Measurements from ENCODE around the gene NUDT4B. TPM values are rescaled to one million over a fixed set of nuclear protein-coding genes. Genes with fewer than 3 reads are reported as not detected.
"Not testable (repeated sequence)": the region's sequence is repeated elsewhere in the genome, so short reads cannot be mapped to it uniquely, and the experiment has no call there.

NUDT4B gene
- 25.3 TPM for total RNA-seq (ENCODE audit: insufficient read depth, low replicate concordance)

DNA sequence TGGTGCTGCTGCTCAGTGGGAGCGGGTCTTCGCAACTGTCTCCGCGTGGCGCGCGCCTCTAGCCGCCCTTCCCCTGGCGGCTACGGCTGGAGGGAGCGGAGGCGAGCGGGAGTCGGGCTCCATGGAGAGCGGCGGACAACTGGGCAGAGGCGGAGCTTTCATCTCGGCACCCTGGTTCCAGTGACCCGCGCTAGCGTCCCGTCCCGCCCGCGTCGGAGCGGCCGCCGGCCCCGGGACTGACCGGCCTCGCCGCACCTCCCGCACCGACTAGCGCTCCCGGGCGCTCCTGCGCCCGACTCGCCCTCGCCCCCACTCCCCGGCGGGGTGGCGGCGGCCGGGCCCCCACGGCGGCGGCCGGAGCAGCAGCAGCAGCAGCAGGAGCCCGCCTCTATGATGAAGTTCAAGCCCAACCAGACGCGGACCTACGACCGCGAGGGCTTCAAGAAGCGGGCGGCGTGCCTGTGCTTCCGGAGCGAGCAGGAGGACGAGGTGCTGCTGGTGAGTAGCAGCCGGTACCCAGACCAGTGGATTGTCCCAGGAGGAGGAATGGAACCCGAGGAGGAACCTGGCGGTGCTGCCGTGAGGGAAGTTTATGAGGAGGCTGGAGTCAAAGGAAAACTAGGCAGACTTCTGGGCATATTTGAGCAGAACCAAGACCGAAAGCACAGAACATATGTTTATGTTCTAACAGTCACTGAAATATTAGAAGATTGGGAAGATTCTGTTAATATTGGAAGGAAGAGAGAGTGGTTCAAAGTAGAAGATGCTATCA is at the start of gene NUDT4B:
Gene NUDT4B, plus strand, starts transcription at position 212 of the 772 bp plus-strand sequence. Its CDS starts 179 bp downstream, at position 391.
- DNase-seq (ENCODE audit: low spot score): not testable (repeated sequence)

DNA sequence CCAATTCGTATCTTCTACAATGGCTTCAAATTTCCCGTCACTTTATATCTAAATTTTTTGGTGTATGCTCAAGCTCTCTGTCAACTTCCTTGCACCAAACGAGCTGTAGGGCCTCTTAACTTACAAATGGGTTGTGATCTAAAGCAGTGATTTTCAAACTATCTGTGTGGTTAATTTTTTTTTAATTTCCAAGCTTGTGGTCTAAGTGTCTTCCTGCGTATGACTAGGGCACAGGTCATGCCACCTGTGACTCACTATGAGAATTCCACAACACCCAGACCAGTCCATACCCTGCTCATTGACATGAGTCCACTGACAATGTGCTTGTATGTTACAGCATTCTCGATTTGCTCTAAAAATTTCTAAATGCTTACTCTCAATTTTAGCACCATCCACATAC is 49.2 kb upstream of the NUDT4B start:
- DNase-seq (ENCODE audit: low spot score): not testable (repeated sequence)

DNA sequence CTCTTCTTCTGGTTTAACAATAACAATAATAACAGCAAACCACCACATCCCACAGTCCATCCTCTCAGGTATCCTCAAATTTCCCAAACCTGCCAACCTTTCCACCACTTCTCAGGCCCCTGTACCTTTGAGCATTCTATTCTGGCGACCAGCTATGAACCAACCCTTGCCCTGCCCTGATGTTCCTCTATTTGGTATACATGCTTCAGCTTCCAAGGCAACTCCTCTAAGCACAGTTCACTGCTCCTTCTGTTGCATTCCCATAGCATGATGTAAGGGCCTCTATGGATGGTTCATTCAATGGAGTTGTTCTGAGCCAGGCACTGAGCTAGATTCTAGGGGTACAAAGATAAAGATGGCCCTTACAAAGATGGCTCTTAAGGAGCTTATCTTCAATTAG is 46.3 kb upstream of the NUDT4B start:
- not testable (repeated sequence) for DNase-seq (ENCODE audit: low spot score)

DNA sequence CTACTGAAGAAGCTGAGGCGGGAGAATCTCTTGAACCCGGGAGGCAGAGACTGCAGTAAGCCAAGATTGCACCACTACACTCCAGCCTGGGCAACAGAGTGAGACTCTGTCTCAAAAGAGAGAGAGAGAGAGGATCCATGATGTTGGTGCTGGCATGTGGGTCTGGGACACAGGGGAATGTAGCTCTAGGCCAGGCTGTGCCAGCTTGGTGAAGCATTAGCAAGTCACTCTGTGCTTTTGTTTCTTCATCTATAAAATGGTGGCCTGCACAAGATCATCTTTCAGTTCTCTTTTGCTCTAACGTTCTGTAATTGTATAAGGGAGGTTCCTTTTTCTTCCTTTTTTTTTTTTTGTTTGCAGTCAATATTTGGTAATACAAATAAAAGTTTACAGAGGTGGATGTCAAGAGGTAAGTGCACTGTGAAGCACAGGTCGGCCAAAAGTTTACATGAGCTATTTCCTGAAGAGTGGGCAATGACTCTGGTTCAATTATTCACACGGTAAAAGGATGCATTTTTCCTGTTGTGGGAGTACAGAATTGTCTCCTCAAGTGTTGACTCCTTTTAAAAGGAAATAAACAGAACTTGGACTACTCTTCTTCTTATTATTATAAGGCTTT is 44.5 kb upstream of the NUDT4B start:
- DNase-seq (ENCODE audit: low spot score): not testable (repeated sequence)

DNA sequence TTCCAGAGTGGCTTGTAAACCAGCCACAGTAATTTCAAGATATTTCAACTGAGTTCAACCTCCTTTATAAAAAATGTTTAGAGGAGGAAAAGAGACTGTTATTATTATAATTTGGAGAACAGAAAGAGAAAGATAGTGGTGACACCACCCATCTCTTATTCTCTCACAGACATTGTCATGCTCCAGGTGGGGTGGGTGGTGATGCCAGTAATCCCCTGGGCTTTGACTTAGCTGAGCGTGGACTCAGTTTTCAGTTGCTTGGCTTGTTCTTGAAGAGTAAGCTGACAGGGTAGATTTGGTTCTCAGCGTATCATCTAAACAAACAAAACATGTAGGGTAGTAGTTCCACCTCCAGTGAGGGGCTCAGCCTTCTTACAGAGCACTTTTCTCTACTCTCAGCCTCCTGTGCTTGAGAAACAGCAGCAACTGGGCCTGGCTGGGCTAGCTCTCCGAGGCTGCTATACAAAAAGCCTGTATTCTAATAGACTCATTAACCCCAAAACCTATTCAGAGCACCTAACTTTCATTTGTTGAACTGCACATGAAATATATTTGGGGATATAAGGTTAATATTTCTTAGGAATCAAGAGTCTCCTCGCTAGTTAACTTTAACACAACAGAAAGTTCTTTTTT is 43.1 kb upstream of the NUDT4B start:
- not testable (repeated sequence) for DNase-seq (ENCODE audit: low spot score)

DNA sequence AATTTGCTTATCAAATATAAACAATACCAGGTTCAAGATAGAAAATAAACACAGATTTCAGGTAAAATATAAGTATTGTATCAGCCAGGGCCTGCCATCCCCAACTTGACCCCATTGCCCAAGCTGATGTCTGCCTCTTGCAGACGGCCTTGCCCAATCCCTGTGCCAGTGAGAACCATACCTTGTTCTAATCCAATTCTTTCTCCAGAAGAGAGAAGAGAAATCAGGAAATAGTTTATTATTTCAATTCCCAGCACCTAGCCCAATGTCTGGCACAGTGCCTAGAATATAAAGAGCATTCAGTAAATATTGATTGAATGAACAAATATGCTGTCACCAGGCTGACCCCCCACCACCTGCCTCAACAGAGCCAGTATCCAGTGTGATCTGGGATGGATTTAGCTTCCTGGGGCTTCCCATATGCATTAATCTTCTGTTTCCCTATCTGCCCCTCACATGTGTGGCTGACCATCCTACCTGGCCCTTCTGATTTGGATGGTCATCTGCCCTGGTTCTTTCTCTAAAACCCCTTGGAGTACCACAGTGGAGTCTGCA is 39.7 kb upstream of the NUDT4B start:
- not testable (repeated sequence) for DNase-seq (ENCODE audit: low spot score)

DNA sequence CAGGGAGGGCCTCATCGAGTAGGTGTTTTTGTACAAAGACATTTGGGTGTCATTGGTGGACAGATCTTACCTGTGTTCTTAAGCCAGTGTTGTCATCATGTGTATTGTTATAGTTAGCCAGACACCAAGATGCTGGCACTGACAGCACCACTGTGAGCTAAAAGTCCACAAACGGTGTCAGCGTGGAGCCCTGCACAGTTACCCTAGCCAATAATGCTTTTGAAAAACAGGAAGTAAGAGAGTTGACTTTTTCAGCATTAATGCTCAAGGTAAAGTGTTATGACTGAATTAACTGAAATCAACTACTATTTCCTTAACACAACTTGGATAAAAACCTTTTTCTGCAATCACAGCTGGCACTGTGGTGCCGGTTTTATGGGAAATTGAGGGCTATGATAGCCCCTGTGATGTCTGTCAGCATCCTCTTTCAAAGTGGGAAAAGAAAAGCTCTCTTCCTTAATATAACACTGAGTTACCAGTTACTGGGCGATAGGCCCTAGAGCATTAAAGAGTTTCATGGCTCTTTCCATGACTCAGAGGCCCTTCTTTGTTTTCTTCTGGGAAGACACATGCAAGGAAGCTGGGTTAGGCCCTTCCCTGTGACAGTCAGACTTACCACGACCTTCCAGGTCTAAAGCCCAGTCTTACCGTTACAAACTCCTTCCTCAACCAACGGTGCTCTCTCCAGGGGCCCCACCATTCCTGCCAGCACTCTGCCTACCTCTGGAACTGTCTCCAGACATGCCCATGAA is 37.6 kb upstream of the NUDT4B start:
- DNase-seq (ENCODE audit: low spot score): not testable (repeated sequence)

DNA sequence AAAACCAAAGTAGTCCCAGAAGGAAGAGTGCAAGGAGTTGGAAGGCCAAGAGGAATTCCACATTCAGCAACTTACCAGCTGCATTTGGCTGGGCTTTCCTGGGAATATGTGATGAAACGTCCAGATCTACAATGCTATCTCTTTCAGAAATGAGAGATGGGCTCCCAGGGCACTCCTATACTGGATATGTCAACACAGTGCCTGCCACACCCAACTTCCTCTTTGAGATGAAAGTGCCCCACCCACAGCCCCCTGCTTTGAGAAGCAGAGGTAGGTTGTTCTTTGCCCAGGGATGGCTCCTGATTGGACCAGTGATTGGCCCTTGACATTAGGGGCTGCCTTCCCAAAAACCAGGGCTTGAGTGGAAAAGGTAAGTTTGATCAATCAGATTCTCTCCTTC is 36.2 kb upstream of the NUDT4B start:
- not testable (repeated sequence) for DNase-seq (ENCODE audit: low spot score)

DNA sequence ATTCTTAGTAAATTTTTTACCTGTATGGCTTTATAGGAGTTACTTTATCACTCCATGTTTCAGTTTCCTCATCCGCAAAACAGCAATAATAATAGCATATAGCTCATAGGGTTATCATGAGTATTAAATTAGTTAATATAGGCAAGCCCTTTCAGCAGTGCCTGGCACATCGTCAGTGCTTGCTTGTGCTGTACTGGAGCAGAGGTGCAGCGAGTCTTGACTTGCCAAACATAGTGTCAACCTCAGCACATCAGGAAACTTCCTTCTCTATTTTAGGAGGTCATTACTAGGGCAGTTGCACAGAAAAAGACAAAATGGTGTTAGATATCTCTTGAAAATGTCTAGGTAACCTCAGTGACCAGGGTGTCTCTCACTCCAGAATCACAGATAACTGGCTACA is 33.1 kb upstream of the NUDT4B start:
- DNase-seq (ENCODE audit: low spot score): not testable (repeated sequence)

DNA sequence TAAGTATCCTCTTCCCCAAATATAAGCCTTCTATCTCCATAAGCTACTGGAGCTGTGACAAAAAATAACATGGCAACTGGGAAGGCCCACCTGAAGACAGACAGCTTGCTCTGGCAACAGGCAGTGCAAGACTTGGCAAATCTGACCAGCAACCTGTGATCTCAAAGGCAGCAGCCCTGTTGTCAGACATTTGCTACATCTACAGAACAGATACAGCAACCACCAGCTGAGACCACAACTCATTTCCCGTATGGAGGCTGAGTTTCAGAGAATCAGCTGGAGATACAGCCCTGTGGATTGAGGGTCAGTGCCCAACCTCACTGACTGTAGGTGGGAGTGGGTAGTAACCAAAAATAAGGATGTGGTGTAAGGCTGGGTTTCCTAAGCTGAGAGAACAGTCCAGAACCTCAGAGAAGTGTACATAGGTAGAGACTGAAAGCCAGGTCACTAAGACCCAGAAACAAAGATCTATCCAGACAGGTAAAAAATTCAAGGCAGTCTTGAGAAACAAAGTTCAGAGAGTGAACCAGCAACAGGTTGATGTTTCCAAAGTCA is 31.5 kb upstream of the NUDT4B start:
- not testable (repeated sequence) for DNase-seq (ENCODE audit: low spot score)

DNA sequence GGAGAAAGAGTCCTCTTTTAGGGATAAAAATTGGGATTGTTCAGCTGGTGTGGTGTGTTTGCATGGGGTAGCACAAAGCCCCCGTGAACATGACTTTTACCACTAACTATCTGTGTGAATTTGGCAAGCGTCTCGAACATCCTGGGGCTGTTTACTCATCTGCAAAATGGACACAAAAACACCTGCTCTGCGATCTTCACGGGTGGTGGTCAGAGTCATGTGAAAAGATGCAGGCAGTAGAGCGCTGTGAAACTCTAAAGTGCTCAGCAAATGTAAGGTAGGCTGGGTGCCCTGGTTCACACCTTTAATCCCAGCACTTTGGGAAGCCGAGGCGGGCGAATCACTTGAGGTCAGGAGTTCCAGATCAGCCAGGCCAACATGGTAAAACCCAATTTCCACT is 27.7 kb upstream of the NUDT4B start:
- not testable (repeated sequence) for DNase-seq (ENCODE audit: low spot score)

DNA sequence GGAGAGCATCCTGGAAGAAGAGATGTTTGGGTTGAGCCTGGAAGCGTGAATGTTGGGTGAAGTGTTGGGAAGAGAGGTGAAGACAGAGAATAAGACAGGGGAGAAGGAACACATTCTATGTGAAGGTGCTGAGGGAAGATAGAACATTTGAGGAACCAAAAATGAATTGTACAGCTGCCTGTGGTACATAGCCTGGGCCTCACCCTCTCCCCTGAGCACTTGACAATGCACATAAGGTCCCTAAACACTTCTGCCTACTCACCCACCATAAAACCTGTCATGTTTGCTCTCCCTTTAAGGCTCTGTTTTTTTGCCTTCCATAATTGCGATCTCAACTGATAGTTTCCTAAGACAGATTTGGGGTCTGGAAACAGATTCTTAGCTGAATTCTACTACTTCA is 25.8 kb upstream of the NUDT4B start:
- DNase-seq (ENCODE audit: low spot score): not testable (repeated sequence)

DNA sequence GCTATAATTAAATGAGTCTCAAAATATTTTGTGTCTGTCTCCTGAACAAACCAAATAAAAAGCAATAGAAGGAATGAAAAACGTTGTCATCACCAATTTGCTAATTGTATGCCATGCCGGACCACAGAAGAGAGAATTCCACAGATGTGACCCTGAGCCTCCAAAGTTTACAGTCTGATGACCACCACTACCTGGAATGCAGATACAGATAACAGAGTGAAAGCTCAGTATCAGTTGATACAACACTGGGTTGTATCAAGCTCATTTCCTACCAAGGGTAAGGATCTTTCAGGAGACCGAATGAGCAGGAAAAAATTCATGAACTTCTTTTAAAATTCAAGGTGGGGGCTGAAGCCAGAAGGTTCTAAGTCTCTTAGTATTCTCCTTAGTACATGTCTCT is 25.1 kb upstream of the NUDT4B start:
- not testable (repeated sequence) for DNase-seq (ENCODE audit: low spot score)

DNA sequence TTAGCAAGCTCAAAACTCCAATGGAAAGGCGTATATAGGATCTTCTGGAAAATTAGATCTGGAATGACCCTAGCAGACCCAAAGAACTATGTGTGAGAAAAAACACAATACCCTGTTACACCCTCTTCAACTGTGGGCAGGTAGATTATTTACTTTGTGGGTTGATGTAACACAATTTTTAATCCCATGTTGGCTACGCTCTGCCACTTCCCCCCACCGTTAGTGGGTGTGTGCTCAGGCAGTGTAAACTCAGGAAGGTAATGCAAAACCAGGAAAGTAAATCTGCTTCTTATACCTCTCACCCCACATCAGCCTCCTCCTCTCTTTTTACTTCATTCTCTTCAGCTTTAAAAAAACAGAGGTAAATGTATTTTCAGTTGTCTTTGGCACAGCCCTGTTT is 23.7 kb upstream of the NUDT4B start:
- DNase-seq (ENCODE audit: low spot score): not testable (repeated sequence)

DNA sequence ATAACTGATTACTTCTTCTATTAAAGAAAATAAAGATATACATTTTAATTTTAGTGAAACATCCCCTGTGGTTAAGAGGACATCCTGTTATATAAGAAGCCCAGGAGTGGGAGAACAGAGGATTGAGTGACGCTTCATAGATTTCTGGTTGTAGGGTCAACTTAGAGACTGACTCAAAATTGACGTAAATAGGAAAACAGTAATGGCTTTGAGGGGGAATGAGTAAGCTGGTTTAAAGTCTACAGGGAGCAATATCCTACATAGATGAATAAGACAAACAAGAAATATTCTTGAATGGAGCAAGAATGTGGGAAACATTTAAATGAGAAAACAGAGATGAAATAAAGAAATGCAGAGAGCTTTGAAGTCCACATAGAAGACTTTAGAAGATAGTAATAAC is 20.7 kb upstream of the NUDT4B start:
- not testable (repeated sequence) for DNase-seq (ENCODE audit: low spot score)

DNA sequence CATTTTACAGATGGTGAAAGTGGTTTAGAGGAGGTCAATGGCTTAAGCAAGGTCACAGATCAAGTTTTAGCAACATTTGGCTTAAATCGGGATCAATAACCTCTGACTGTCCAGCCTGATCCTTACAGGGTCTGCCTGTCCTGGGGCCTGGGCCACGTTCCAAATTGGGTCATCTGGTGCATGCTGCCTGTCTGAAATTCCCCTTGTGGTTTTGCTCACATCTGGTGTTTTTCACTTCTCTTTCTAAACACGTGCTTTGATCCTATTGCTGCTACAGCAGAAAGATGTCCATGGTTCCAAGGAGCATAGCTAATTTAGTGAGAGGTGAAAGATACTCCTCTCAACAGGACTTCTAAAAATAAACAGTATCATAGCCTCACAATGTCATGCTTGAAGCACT is 19.4 kb upstream of the NUDT4B start:
- DNase-seq (ENCODE audit: low spot score): not testable (repeated sequence)

DNA sequence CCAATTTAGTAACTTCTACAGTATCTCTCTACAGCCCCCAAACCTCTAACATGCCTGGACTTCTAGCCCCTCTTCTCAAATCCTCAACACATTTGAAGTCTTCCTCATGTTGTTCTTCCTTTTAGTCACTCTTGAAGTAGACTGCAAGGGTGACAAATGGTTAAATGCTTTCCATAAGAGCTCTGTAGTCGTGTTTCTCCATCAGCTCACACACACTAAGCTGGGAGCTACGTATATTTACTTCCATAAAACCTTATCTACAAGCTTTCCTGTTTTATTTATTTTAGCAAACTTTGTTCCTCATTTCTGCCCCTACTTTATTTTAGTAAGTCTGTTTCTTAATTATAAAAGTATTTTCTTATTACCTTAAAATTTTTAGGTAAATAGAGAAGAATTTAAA is 19.0 kb upstream of the NUDT4B start:
- DNase-seq (ENCODE audit: low spot score): not testable (repeated sequence)

DNA sequence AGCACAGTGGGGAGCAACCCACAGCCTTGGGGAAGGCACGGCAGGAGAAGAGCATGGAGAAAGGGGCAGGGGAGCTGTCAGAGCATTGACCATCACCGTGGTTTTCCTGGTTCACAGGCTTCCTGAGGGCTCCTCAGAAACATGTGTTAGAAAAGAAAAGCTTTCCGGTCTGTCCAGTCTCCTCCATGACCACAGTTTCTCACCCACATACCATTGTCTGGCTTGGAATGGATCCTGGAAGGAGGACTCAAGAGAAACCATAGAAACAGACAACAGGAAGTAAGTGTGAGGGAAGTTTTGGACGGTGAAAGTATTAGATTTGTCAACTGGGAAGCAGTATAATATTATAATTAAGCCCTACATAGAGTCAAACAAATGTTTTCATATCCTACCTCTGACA is 16.3 kb upstream of the NUDT4B start:
- not testable (repeated sequence) for DNase-seq (ENCODE audit: low spot score)

DNA sequence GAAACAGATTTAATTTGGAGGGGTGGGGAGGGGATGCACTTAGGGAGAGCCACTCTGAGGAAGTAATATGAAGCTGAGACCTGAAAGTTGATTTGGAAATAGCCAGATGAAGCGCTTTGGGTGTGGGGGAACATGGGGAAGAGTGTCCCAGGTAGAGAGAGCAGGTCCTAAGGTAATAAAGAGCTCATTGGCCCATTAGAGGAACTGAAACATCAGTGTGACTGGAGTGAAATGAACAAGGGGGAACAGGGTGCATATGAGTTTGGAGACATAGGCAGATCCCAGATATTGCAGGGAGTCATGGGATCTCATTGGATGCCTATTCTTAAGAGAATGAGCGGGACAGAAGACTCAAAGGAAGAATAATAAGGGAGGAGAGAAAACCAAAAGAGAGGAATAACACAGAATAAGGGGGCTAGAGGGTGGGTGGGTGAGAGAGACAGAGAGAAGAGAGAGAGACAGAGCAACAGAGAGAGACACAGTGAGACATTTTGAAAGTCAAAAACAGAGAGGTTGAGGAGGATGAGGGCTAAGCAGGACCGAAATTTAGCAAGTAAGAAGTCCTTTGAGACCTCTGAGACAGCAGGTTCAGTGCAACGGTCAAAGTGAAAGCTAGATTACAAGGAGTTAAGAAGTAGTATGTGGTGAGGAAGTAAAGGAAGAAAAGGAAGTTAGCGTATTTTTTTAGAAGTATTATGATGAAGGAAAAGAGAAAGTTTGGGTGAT is 14.8 kb upstream of the NUDT4B start:
- not testable (repeated sequence) for DNase-seq (ENCODE audit: low spot score)

DNA sequence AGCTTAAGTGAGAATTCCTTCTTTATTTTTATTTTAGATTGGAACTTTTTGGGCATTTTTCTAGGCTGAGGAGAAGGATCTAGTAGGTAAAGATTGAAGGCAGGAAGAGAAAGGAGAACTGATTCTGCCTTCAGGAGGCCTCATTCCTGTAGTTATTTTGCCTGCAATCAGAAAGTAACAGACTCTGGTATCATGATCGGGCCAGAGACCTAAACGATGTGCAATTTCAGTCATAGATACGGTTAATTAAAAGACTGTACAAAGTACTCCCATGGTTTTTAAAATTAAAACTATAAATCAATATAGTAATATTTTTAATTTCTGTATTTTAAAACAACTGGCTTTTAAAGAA is 14.3 kb upstream of the NUDT4B start:
- not testable (repeated sequence) for DNase-seq (ENCODE audit: low spot score)

DNA sequence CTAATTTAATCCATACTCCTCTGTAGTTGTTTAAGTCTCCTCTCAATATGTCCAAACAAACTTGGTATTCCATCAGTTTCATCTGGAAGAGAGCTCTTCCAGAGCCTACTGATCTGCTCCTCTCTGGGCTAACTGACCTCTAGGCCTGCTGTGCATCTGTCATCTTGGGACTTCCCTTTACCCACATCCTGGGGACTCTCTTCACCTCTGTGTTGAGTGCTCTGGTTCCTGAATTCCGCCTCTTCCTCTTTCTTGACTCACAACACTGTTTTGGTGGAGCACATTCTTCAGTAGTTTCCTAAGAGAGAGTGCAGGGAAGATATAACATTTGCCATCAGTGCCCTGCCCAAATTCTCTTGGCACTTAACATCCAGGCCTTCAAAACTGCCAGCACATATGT is 13.0 kb upstream of the NUDT4B start:
- DNase-seq (ENCODE audit: low spot score): not testable (repeated sequence)
